H9 (cell line): ENCODE measurements around the gene DOC2A. TPM values are rescaled to one million over a fixed set of nuclear protein-coding genes. Genes with fewer than 3 reads are reported as not detected.

Experiments
- DNase-seq: peaks from one replicate; pipeline ENCODE4 v3.0.0-alpha.2; 2017
- H2AFZ ChIP-seq: one replicate; pipeline ENCODE4 v1.6.1; 2013; ENCODE audit warnings: mild to moderate bottlenecking, low read length, control low read depth, moderate library complexity
- H2AK5ac ChIP-seq: 2 replicates; pipeline ENCODE4 v1.6.1; 2013; ENCODE audit warnings: low read length, control low read depth, mixed read lengths; ENCODE audit not compliant: insufficient read length
- H2BK120ac ChIP-seq: one replicate; pipeline ENCODE4 v1.6.1; 2013; ENCODE audit warnings: low read depth, mild to moderate bottlenecking, low read length, control low read depth, inconsistent platforms; ENCODE audit not compliant: poor library complexity, severe bottlenecking
- H2BK12ac ChIP-seq: 2 replicates; pipeline ENCODE4 v1.6.1; 2013; ENCODE audit warnings: low read length, control low read depth, mixed read lengths, low read depth; ENCODE audit not compliant: insufficient read length
- H2BK15ac ChIP-seq: 2 replicates; pipeline ENCODE4 v1.6.1; 2013; ENCODE audit warnings: low read depth, low read length, control low read depth
- H2BK20ac ChIP-seq: one replicate; pipeline ENCODE4 v1.6.1; 2013; ENCODE audit warnings: low read depth, mild to moderate bottlenecking, low read length, control low read depth, inconsistent platforms; ENCODE audit not compliant: poor library complexity, severe bottlenecking
- H2BK5ac ChIP-seq: 2 replicates; pipeline ENCODE4 v1.6.1; 2013; ENCODE audit warnings: low read length, control low read depth, mixed read lengths; ENCODE audit not compliant: insufficient read length
- H3K14ac ChIP-seq: 2 replicates; pipeline ENCODE4 v1.6.1; 2013; ENCODE audit warnings: low read length, control low read depth; ENCODE audit not compliant: insufficient read depth
- H3K18ac ChIP-seq: 2 replicates; pipeline ENCODE4 v1.6.1; 2013; ENCODE audit warnings: low read depth, mild to moderate bottlenecking, mixed read lengths, low read length, control low read depth; ENCODE audit not compliant: insufficient read length
- H3K23ac ChIP-seq: 2 replicates; pipeline ENCODE4 v1.6.1; 2013; ENCODE audit warnings: low read length, control low read depth, mixed read lengths, low read depth; ENCODE audit not compliant: insufficient read length
- H3K23me2 ChIP-seq: 2 replicates; pipeline ENCODE4 v1.6.1; 2013; ENCODE audit warnings: low read depth, mild to moderate bottlenecking, mixed read lengths, low read length, control low read depth; ENCODE audit not compliant: insufficient read length, poor library complexity, severe bottlenecking
- H3K27ac ChIP-seq: 2 replicates; pipeline ENCODE4 v1.5.1; 2013; ENCODE audit warnings: low read length, control low read depth, mixed read lengths, low read depth; ENCODE audit not compliant: insufficient read length
- H3K27me3 ChIP-seq: 2 replicates; pipeline ENCODE4 v1.6.1; 2013; ENCODE audit warnings: low read length, control low read depth, inconsistent platforms; ENCODE audit not compliant: insufficient read depth
- H3K4ac ChIP-seq: 2 replicates; pipeline ENCODE4 v1.6.1; 2013; ENCODE audit warnings: low read depth, mild to moderate bottlenecking, control low read depth, inconsistent platforms, low read length, moderate library complexity
- H3K4me1 ChIP-seq: 2 replicates; pipeline ENCODE4 v1.6.1; 2013; ENCODE audit warnings: low read length, control low read depth, inconsistent platforms; ENCODE audit not compliant: insufficient read depth
- H3K4me2 ChIP-seq: 2 replicates; pipeline ENCODE4 v1.6.1; 2013; ENCODE audit warnings: low read length, control low read depth, mixed read lengths; ENCODE audit not compliant: insufficient read length, insufficient read depth
- H3K56ac ChIP-seq: 2 replicates; pipeline ENCODE4 v1.6.1; 2013; ENCODE audit warnings: low read depth, mild to moderate bottlenecking, mixed read lengths, low read length, control low read depth; ENCODE audit not compliant: insufficient read length
- H3K79me1 ChIP-seq: 2 replicates; pipeline ENCODE4 v1.6.1; 2013; ENCODE audit warnings: low read depth, mild to moderate bottlenecking, moderate library complexity, low read length, control low read depth, inconsistent platforms; ENCODE audit not compliant: insufficient read depth, poor library complexity, severe bottlenecking
- H3K79me2 ChIP-seq: 2 replicates; pipeline ENCODE4 v1.6.1; 2013; ENCODE audit warnings: low read length, control low read depth, inconsistent platforms; ENCODE audit not compliant: insufficient read depth
- H3K9ac ChIP-seq: 2 replicates; pipeline ENCODE4 v1.6.1; 2013; ENCODE audit warnings: low read length, control low read depth, mixed read lengths; ENCODE audit not compliant: insufficient read length; ENCODE audit errors: extremely low read depth
- H3K9me3 ChIP-seq: one replicate; pipeline ENCODE4 v1.6.1; 2013; ENCODE audit warnings: low read depth, low read length, inconsistent platforms; ENCODE audit not compliant: control insufficient read depth
- H3T11ph ChIP-seq: one replicate; pipeline ENCODE4 v1.6.1; 2013; ENCODE audit warnings: mild to moderate bottlenecking, low read length, control low read depth, inconsistent platforms
- H4K20me1 ChIP-seq: one replicate; pipeline ENCODE4 v1.6.1; 2013; ENCODE audit not compliant: control insufficient read depth, insufficient read length, insufficient read depth
- H4K5ac ChIP-seq: 2 replicates; pipeline ENCODE4 v1.6.1; 2013; ENCODE audit warnings: low read depth, mild to moderate bottlenecking, mixed read lengths, low read length, control low read depth; ENCODE audit not compliant: insufficient read length
- H4K8ac ChIP-seq: replicated peaks from 2 replicates; pipeline ENCODE4 v1.6.1; 2013; ENCODE audit warnings: low read length, control low read depth, mixed read lengths, low read depth; ENCODE audit not compliant: insufficient read length
- H4K91ac ChIP-seq: 2 replicates; pipeline ENCODE4 v1.6.1; 2013; ENCODE audit warnings: low read depth, mild to moderate bottlenecking, moderate library complexity, mixed read lengths, low read length, control low read depth; ENCODE audit not compliant: insufficient read length
- H3K27ac Mint-ChIP-seq, 3 experiments: 2 replicates in 2 of 3; 3 replicates in 1 of 3; pipeline ENCODE4 v1.8.0; 2020 to 2021; ENCODE audit warnings: mixed read lengths in 3 of 3, mild to moderate bottlenecking in 1 of 3, moderate library complexity in 1 of 3
- H3K27me3 Mint-ChIP-seq: 2 replicates; pipeline ENCODE4 v1.8.0; 2021; ENCODE audit warnings: low read depth, mild to moderate bottlenecking, moderate library complexity, mixed read lengths
- H3K36me3 Mint-ChIP-seq, 3 experiments: 2 replicates in 2 of 3; 3 replicates in 1 of 3; pipeline ENCODE4 v1.8.0; 2020 to 2021; ENCODE audit warnings: low read depth in 3 of 3, mixed read lengths in 3 of 3; ENCODE audit not compliant: insufficient read depth in 1 of 3
- H3K4me1 Mint-ChIP-seq, 2 experiments: 2 replicates each; pipeline ENCODE4 v1.8.0; 2020; ENCODE audit warnings: mixed read lengths in 2 of 2
- H3K4me3 Mint-ChIP-seq, 2 experiments: 2 replicates in 1 of 2; 3 replicates in 1 of 2; pipeline ENCODE4 v1.8.0; 2020 to 2021; ENCODE audit warnings: mild to moderate bottlenecking in 2 of 2, mixed read lengths in 2 of 2, moderate library complexity in 1 of 2
- H3K9me3 Mint-ChIP-seq, 2 experiments: 2 replicates in 1 of 2; 3 replicates in 1 of 2; pipeline ENCODE4 v1.8.0; 2020; ENCODE audit warnings: mild to moderate bottlenecking in 2 of 2, mixed read lengths in 2 of 2, moderate library complexity in 1 of 2
- WGBS: extraction: QIAGEN DNeasy Blood & Tissue Kit; methylation state at CpG from one replicate; pipeline ENCODE4 v1.1.7; 2013; ENCODE audit warnings: missing lambda C conversion rate, low lambda C conversion rate, mixed read lengths; ENCODE audit not compliant: insufficient read length; ENCODE audit errors: extremely low coverage; 5-methylcytosine and 5-hydroxymethylcytosine counted together
- total RNA-seq: library from RNA; stranded (reverse); gene quantifications from 2 replicates; pipeline ENCODE4 v1.2.1, GENCODE V29; 2021
- TF ChIP-seq, protein P1 (sequence below): fragments of 200-600 bp; sonication (generic); conservative IDR thresholded peaks from 3 replicates; pipeline ENCODE4 v1.8.0; 2021; ENCODE audit warnings: antibody characterized with exemption, mild to moderate bottlenecking

The DOC2A gene
- total RNA-seq, 1 experiment from 2014 or later, result 12.2 TPM

DNA sequence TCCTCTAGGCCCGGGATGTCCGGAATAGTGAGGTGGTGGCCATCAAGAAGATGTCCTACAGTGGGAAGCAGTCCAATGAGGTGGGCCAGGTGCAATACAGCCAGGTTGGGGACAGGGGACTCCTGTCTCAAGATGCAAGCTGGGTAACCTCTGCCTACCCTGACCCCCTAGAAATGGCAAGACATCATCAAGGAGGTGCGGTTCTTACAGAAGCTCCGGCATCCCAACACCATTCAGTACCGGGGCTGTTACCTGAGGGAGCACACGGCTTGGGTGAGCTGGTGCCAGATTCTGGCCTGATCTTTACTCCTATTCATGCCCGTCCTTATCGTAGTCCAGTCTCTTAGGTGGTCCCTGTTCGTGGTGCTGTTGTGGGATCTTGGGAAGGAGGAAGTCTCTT is 32.7 kb downstream of the DOC2A start:
- peaks cover 3% of the 10 kb centered on the region in 2 experiments for H3K9me3 Mint-ChIP-seq
- H3K56ac ChIP-seq, result no peak overlapping the region
- H3K4me1 Mint-ChIP-seq, result peaks cover 29% of the 10 kb centered on the region in 2 experiments

More for the DNA sequence above, 32.7 kb downstream of the DOC2A start:
- peaks cover 3% of the 10 kb centered on the region for H3K27me3 Mint-ChIP-seq
- Histone ChIP-seq H3K27me3 (no peaks in the 10 kb centered on the region), H3K18ac (no peak overlapping the region), H2AFZ (no peak overlapping the region), H3K9me3 (no peaks in the 10 kb centered on the region), H2BK12ac (no peak overlapping the region), H2AK5ac (no peak overlapping the region), H3K14ac (no peak overlapping the region), H4K20me1 (no peaks in the 10 kb centered on the region), H4K8ac (no peak overlapping the region), H3K9ac (no peak overlapping the region), H2BK20ac (no peak overlapping the region), H3K27ac (no peak overlapping the region), H3K4ac (no peak overlapping the region), H3K23ac (no peak overlapping the region), H3K79me1 (peaks cover 7% of the 10 kb centered on the region), H2BK5ac (no peak overlapping the region), H4K91ac (no peak overlapping the region), H2BK15ac (no peak overlapping the region), H3T11ph (no peak overlapping the region), H3K79me2 (peaks cover 5% of the 10 kb centered on the region; the same call in 1 of the 2 replicates), H2BK120ac (no peak overlapping the region), H4K5ac (no peak overlapping the region), H3K23me2 (peaks cover 14% of the 10 kb centered on the region), H3K4me2 (no peak overlapping the region), H3K4me1 (peaks cover 3% of the 10 kb centered on the region; the same call in 1 of the 2 replicates)
- H3K27ac Mint-ChIP-seq, result peak overlapping the region in 1 of 3 experiments; percentile 25; a peak in 1 of 7 replicates
- TF ChIP-seq, protein P1, sequence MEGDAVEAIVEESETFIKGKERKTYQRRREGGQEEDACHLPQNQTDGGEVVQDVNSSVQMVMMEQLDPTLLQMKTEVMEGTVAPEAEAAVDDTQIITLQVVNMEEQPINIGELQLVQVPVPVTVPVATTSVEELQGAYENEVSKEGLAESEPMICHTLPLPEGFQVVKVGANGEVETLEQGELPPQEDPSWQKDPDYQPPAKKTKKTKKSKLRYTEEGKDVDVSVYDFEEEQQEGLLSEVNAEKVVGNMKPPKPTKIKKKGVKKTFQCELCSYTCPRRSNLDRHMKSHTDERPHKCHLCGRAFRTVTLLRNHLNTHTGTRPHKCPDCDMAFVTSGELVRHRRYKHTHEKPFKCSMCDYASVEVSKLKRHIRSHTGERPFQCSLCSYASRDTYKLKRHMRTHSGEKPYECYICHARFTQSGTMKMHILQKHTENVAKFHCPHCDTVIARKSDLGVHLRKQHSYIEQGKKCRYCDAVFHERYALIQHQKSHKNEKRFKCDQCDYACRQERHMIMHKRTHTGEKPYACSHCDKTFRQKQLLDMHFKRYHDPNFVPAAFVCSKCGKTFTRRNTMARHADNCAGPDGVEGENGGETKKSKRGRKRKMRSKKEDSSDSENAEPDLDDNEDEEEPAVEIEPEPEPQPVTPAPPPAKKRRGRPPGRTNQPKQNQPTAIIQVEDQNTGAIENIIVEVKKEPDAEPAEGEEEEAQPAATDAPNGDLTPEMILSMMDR, result no peak
- peaks cover 33 to 52% (median 47%) of the 10 kb centered on the region in 3 experiments for H3K36me3 Mint-ChIP-seq
- DNase-seq, result no peak
- WGBS, result no CpG with 5 or more reads among the region's 9 CpGs
- no peak overlapping the region for H3K4me3 Mint-ChIP-seq
